Ishikawa (cell line): ENCODE results near the gene TLR2.

Experiments used
- CEBPB ChIP-seq: IDR thresholded peaks from 2 replicates; pipeline ENCODE4 v1.6.1; 2012
- EP300 ChIP-seq: IDR thresholded peaks from 2 replicates; pipeline ENCODE4 v1.6.1; 2012; ENCODE audit warnings: borderline replicate concordance
- RAD21 ChIP-seq: IDR thresholded peaks from 2 replicates; pipeline ENCODE4 v1.6.1; 2012; ENCODE audit warnings: low read depth
- TAF1 ChIP-seq: IDR thresholded peaks from 2 replicates; pipeline ENCODE4 v1.6.1; 2012; ENCODE audit warnings: low read depth, mild to moderate bottlenecking
- TEAD4 ChIP-seq: IDR thresholded peaks from 2 replicates; pipeline ENCODE4 v1.6.1; 2012
- TF ChIP-seq, protein P1 (sequence below): IDR thresholded peaks from 2 replicates; pipeline ENCODE4 v1.6.1; 2012; ENCODE audit warnings: low read depth, mild to moderate bottlenecking

DNA sequence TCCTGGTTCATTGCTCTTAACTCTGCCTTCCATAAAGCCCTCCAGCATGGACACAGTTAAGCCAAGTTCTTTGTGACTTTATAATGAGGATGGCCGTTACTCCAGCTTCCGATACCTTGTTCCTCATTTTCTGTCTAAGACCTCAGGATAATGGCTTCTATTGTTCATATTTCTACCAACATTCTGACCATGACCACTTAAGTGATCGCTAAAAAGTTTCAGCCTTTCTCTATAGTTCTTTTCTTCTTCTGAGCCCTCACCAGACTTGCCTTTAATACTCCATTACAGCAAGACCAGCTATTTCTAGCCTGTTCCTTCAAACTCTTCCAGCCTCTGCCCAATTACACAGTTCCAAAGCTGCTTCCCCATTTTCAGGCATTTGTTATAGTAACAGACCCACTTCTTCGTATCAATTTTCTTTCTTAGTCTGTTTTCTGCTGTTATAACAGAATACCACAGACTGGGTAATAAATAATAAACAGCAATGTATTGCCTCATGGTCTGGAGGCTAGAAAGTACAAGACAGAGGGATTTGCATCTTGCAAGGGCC lies 63.4 kb downstream of the TLR2 start:
- TF ChIP-seq CEBPB (no peak), RAD21 (no peak), TAF1 (no peak), EP300 (no peak), TEAD4 (no peak)
- TF ChIP-seq, protein P1, sequence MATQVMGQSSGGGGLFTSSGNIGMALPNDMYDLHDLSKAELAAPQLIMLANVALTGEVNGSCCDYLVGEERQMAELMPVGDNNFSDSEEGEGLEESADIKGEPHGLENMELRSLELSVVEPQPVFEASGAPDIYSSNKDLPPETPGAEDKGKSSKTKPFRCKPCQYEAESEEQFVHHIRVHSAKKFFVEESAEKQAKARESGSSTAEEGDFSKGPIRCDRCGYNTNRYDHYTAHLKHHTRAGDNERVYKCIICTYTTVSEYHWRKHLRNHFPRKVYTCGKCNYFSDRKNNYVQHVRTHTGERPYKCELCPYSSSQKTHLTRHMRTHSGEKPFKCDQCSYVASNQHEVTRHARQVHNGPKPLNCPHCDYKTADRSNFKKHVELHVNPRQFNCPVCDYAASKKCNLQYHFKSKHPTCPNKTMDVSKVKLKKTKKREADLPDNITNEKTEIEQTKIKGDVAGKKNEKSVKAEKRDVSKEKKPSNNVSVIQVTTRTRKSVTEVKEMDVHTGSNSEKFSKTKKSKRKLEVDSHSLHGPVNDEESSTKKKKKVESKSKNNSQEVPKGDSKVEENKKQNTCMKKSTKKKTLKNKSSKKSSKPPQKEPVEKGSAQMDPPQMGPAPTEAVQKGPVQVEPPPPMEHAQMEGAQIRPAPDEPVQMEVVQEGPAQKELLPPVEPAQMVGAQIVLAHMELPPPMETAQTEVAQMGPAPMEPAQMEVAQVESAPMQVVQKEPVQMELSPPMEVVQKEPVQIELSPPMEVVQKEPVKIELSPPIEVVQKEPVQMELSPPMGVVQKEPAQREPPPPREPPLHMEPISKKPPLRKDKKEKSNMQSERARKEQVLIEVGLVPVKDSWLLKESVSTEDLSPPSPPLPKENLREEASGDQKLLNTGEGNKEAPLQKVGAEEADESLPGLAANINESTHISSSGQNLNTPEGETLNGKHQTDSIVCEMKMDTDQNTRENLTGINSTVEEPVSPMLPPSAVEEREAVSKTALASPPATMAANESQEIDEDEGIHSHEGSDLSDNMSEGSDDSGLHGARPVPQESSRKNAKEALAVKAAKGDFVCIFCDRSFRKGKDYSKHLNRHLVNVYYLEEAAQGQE = no peak
